Heart right ventricle (tissue), 16 donors: ENCODE data around the gene TEKT1. TPM values are rescaled to one million over a fixed set of nuclear protein-coding genes. Genes with fewer than 3 reads are reported as not detected.

Experiments
- ATAC-seq, 8 donors: fragments of 200-7000 bp; cut with Tn5 transposase; one replicate each; pipeline ENCODE4 v1.9.1; 2020; ENCODE audit warnings: mild to moderate bottlenecking in 8 of 8, moderate library complexity in 8 of 8, moderate number of reproducible peaks in 1 of 8
- DNase-seq, 2 donors: peaks; one replicate each; pipeline ENCODE4 v3.0.0-alpha.2; 2020
- H3K27ac ChIP-seq, 10 donors: fragments of 200-600 bp; sonication (generic) in 2 of 10; one replicate each; pipeline versions ENCODE4 v1.5.0 to v1.8.0; 2020 to 2022; ENCODE audit warnings: mild to moderate bottlenecking in 3 of 10
- H3K27me3 ChIP-seq, 7 donors: fragments of 200-600 bp; one replicate each; pipeline ENCODE4 v1.8.0; 2021 to 2022; ENCODE audit warnings: mild to moderate bottlenecking in 2 of 7
- H3K36me3 ChIP-seq, 9 donors: fragments of 200-600 bp; sonication (generic) in 1 of 9; one replicate each; pipeline versions ENCODE4 v1.5.0 to v1.8.0; 2020 to 2022; ENCODE audit warnings: mild to moderate bottlenecking in 2 of 9
- H3K4me1 ChIP-seq, 9 donors: fragments of 200-600 bp; sonication (generic) in 1 of 9; one replicate each; pipeline versions ENCODE4 v1.5.0 to v1.8.0; 2020 to 2022; ENCODE audit warnings: mild to moderate bottlenecking in 4 of 9
- H3K4me3 ChIP-seq, 10 donors: fragments of 200-600 bp; sonication (generic) in 2 of 10; one replicate each; pipeline versions ENCODE4 v1.5.0 to v1.8.0; 2020 to 2022; ENCODE audit warnings: mild to moderate bottlenecking in 7 of 10, moderate library complexity in 2 of 10
- H3K9me3 ChIP-seq, 11 donors: fragments of 200-600 bp in 10 of 11; sonication (generic) in 2 of 11; one replicate each; pipeline versions ENCODE4 v1.5.0 to v1.8.0; 2013 to 2022; ENCODE audit warnings: mild to moderate bottlenecking in 2 of 11, control low read depth in 1 of 11, moderate library complexity in 1 of 11
- WGBS, 2 donors: extraction: QIAGEN DNeasy Blood & Tissue Kit; methylation state at CpG; one replicate each; pipeline ENCODE4 v1.1.7; 2013; ENCODE audit warnings: inconsistent platforms in 1 of 2; 5-methylcytosine and 5-hydroxymethylcytosine counted together
- intact Hi-C, 10 donors: fragments of 100-400 bp; cut with DNase I; formaldehyde crosslinking; loops; one replicate each; pipeline versions ENCODE4 v1.11.1 to v1.14.2; 2022
- polyA plus RNA-seq, 2 donors: library from polyadenylated mRNA; stranded (reverse); fragments of 200-250 nt; gene quantifications; one replicate each; pipeline ENCODE4 v1.2.3, GENCODE V29; 2013
- total RNA-seq, 10 donors: library from RNA; stranded (reverse); fragmentation: NEBNext Ultra II Directional in 3 of 10; extraction: Animal tissue kit (Norgen Biotek cat#: 25700) in 3 of 10; gene quantifications; one replicate each; pipeline versions ENCODE4 v1.2.1 to v1.2.4, GENCODE V29; 2021 to 2023
- TF ChIP-seq, protein P1 (sequence below), 9 donors: fragments of 200-600 bp; sonication (generic) in 2 of 9; IDR thresholded peaks; one replicate each; pipeline versions ENCODE4 v1.5.0 to v1.8.0; 2021 to 2022; ENCODE audit warnings: antibody characterized with exemption in 9 of 9, mild to moderate bottlenecking in 5 of 9, moderate library complexity in 1 of 9
- donor health status: Arrhythmogenic right ventricular cardiomyopathy.
- donor health status: ischemic (EF 13 %, LVEDD 7.1; RV severe dilation, severe dysfunction).
- donor health status: healthy with polysubstance abuse.
- donor health status: DM: no; HTN: yes; CAD: no.
- donor health status: DM: no; HTN: no; CAD: no.
- donor health status: ischemic (EF 25% LVEDD 6.9; RV normal size, moderate dysfunction).
- donor health status: ischemic (EF 25% LVEDD 5.7; RV mildly dilated, moderate dysfunction).
- donor health status: healthy.
- donor health status: DM: yes; HTN: yes; CAD: no.
- donor health status: Ischemic cardiomyopathy.
- donor health status: ischemic (EF 35%, LVEDD 5.7; RV mildly dilated, moderate dysfunction).
- donor health status: nonischemic (EF 11% LVEDD 7.7; RV severe dilation, severe dysfunction).
- donor health status: DM: yes; HTN: yes; CAD: no.
- donor health status: PGD.
- donor health status: ischemic (EF 29% LVEDD 5.4; RV normal size, mild dysfunction).
- donor health status: nonischemic (EF 23%, LVEDD 6.1; RV moderate dilation, normal function).

TEKT1 gene
- total and polyA plus RNA-seq, 12 donors: not detected

DNA sequence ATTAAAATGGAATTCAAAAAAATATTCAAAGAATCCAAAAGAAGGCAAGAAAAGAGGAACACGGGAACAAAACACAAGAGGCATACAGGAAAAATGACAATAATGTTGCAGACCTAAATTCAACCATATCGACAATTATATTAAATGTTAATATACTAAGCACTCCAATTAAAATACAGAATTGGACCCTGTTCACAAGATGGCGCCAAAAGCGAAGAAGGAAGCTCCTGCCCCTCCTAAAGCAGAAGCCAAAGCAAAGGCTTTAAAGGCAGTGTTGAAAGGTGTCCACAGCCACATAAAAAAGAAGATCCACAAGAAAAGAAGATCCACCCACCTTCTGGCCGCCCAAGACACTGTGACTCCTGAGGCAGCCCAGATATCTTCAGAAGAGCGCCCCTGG is 82.0 kb downstream of the TEKT1 start:
- Histone ChIP-seq H3K4me3 (no peak overlapping the region), H3K36me3 (no peaks in the 10 kb centered on the region)

DNA sequence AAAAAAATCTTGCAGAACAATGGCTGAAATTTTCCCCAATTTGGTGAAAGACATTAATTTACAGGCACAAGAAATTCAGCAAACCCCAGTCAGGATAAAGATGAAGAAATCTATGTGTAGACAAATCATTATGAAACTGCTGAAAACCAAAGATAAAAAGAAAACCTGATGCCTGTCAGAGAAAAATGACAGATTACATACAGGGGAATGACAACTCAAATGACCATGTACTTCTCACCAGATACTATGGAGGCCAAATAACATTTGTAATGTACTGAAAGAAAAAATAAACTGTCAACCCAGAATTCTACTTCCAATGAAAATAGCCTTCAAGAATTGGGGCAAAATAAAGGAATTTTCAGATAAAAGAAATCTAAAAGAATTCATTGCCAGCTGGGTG is 82.9 kb downstream of the TEKT1 start:
- intact Hi-C loops: no loop called here
- ATAC-seq: no peak
- Histone ChIP-seq H3K36me3 (no peaks in the 10 kb centered on the region), H3K9me3 (no peaks in the 10 kb centered on the region), H3K4me3 (no peak overlapping the region), H3K4me1 (peaks cover 5 to 25% (median 19%) of the 10 kb centered on the region in 9 donors), H3K27me3 (peaks cover 0 to 18% (median 0%) of the 10 kb centered on the region in 7 donors), H3K27ac (no peak overlapping the region)
- DNase-seq: no peak
- TF ChIP-seq, protein P1, sequence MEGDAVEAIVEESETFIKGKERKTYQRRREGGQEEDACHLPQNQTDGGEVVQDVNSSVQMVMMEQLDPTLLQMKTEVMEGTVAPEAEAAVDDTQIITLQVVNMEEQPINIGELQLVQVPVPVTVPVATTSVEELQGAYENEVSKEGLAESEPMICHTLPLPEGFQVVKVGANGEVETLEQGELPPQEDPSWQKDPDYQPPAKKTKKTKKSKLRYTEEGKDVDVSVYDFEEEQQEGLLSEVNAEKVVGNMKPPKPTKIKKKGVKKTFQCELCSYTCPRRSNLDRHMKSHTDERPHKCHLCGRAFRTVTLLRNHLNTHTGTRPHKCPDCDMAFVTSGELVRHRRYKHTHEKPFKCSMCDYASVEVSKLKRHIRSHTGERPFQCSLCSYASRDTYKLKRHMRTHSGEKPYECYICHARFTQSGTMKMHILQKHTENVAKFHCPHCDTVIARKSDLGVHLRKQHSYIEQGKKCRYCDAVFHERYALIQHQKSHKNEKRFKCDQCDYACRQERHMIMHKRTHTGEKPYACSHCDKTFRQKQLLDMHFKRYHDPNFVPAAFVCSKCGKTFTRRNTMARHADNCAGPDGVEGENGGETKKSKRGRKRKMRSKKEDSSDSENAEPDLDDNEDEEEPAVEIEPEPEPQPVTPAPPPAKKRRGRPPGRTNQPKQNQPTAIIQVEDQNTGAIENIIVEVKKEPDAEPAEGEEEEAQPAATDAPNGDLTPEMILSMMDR (IDR thresholded peaks at IDR 0.05): no peak

More for the DNA sequence above, 82.0 kb downstream of the TEKT1 start:
- H3K9me3 ChIP-seq: no peaks in the 10 kb centered on the region
- no peak for ATAC-seq
- H3K4me1 ChIP-seq: peaks cover 5 to 34% (median 28%) of the 10 kb centered on the region in 9 donors
- H3K27me3 ChIP-seq: peaks cover 0 to 16% (median 0%) of the 10 kb centered on the region in 7 donors
- no peak for DNase-seq
- intact Hi-C loops: no loop called here
- no peak overlapping the region for H3K27ac ChIP-seq
- TF ChIP-seq, protein P1 (IDR thresholded peaks at IDR 0.05): peak in 4 of 9 donors; percentile 8 to 26 (median 16)
- 87 to 88% methylated on average over 6 of the region's 6 CpGs for WGBS, 2 donors

Other genes starting within 250 kb of the TEKT1 start
- 1 to 10 TPM; 3.6 to 9.9 (median 6.0) TPM for gene KIAA0753, start 191.0 kb downstream of the TEKT1 start, total RNA-seq
- gene KIAA0753, start 191.0 kb downstream of the TEKT1 start, polyA plus RNA-seq: 1 to 10 TPM; 2.4 to 3.2 TPM
- gene TXNDC17, start 190.7 kb downstream of the TEKT1 start, total RNA-seq: 10 to 100 TPM; 33.3 to 59.2 (median 43.5) TPM
- 100 to 1,000 TPM in 1 of 2 donors, 10 to 100 TPM in 1; 60.4 to 172 TPM for gene TXNDC17, start 190.7 kb downstream of the TEKT1 start, polyA plus RNA-seq
- gene MED31, start 180.1 kb downstream of the TEKT1 start, total RNA-seq: 10 to 100 TPM in 8 of 10 donors, 1 to 10 TPM in 2; 8.4 to 17.5 (median 14.2) TPM
- 10 to 100 TPM; 17.5 to 18.6 TPM for gene MED31, start 180.1 kb downstream of the TEKT1 start, polyA plus RNA-seq
- gene C17orf100, start 180.0 kb downstream of the TEKT1 start, total RNA-seq: 1 to 10 TPM in 1 of 10 donors, under 1 TPM in 8, not detected in 1; 0.30 to 1.2 (median 0.57) TPM
- gene C17orf100, start 180.0 kb downstream of the TEKT1 start, polyA plus RNA-seq: 1 to 10 TPM in 1 of 2 donors, under 1 TPM in 1; 0.99 to 1.4 TPM
- under 1 TPM in 2 of 10 donors, not detected in 8; 0.17 to 0.36 TPM for gene SLC13A5, start 118.4 kb downstream of the TEKT1 start, total RNA-seq
- under 1 TPM in 1 of 2 donors, not detected in 1; 0.03 TPM for gene SLC13A5, start 118.4 kb downstream of the TEKT1 start, polyA plus RNA-seq
- 10 to 100 TPM; 12.8 to 59.8 (median 28.1) TPM for gene XAF1, start 75.7 kb downstream of the TEKT1 start, total RNA-seq
- 10 to 100 TPM; 12.4 to 94.8 TPM for gene XAF1, start 75.7 kb downstream of the TEKT1 start, polyA plus RNA-seq
- gene FBXO39, start 55.5 kb downstream of the TEKT1 start, total RNA-seq: under 1 TPM in 1 of 10 donors, not detected in 9; 0.26 TPM
- gene FBXO39, start 55.5 kb downstream of the TEKT1 start, polyA plus RNA-seq: under 1 TPM; 0.13 to 0.37 TPM
- gene ALOX12, start 164.3 kb upstream of the TEKT1 start, total RNA-seq: under 1 TPM in 1 of 10 donors, not detected in 9; 0.11 TPM
- gene ALOX12, start 164.3 kb upstream of the TEKT1 start, polyA plus RNA-seq: under 1 TPM in 1 of 2 donors, not detected in 1; 0.04 TPM
- gene RNASEK, start 180.9 kb upstream of the TEKT1 start, total RNA-seq: 100 to 1,000 TPM; 144 to 241 (median 160) TPM
- 100 to 1,000 TPM; 220 to 429 TPM for gene RNASEK, start 180.9 kb upstream of the TEKT1 start, polyA plus RNA-seq
- gene BCL6B, start 191.3 kb upstream of the TEKT1 start, total RNA-seq: 10 to 100 TPM in 8 of 10 donors, 1 to 10 TPM in 2; 9.6 to 35.4 (median 18.3) TPM
- 1 to 10 TPM; 9.5 to 9.7 TPM for gene BCL6B, start 191.3 kb upstream of the TEKT1 start, polyA plus RNA-seq
- gene SLC16A13, start 204.3 kb upstream of the TEKT1 start, total RNA-seq: 1 to 10 TPM in 9 of 10 donors, under 1 TPM in 1; 0.70 to 2.1 (median 1.5) TPM
- gene SLC16A13, start 204.3 kb upstream of the TEKT1 start, polyA plus RNA-seq: 1 to 10 TPM; 1.1 to 2.0 TPM
- 1 to 10 TPM in 1 of 10 donors, under 1 TPM in 9; 0.19 to 1.1 (median 0.48) TPM for gene SLC16A11, start 212.4 kb upstream of the TEKT1 start, total RNA-seq
- 1 to 10 TPM in 1 of 2 donors, under 1 TPM in 1; 0.78 to 2.1 TPM for gene SLC16A11, start 212.4 kb upstream of the TEKT1 start, polyA plus RNA-seq
- 10 to 100 TPM in 1 of 10 donors, 1 to 10 TPM in 9; 1.4 to 26.3 (median 2.1) TPM for gene CLEC10A, start 248.5 kb upstream of the TEKT1 start, total RNA-seq
- 1 to 10 TPM; 2.5 to 3.4 TPM for gene CLEC10A, start 248.5 kb upstream of the TEKT1 start, polyA plus RNA-seq